HEK293 (cell line): ENCODE measurements around the gene CACUL1.
"Not testable (repeated sequence)": the region's sequence is repeated elsewhere in the genome, so short reads cannot be mapped to it uniquely, and the experiment has no call there.

Experiments used
- CTCF ChIA-PET: fragments of 350-600 bp; formaldehyde crosslinking; extraction: SDS; loops from one replicate; lab custom pipeline; 2021; ENCODE audit warnings: antibody characterized with exemption; lab: Yijun Ruan, JAX
- POLR2A ChIA-PET: fragments of 300-600 bp; formaldehyde crosslinking; extraction: SDS; loops from one replicate; lab custom pipeline; 2020; ENCODE audit warnings: antibody characterized with exemption, inconsistent platforms; lab: Yijun Ruan, JAX
- H3K27ac ChIP-seq: fragments of 200-500 bp; sonication (Bioruptor generic); 2 replicates; pipeline ENCODE4 v1.5.1; 2014; ENCODE audit warnings: low read depth, low read length, control low read depth, inconsistent platforms; ENCODE audit errors: extremely low read depth
- H3K36me3 ChIP-seq, 2 experiments: fragments of 200-500 bp in 1 of 2; sonication (Bioruptor generic) in 1 of 2; 1 replicate in 1 of 2; 2 replicates in 1 of 2; pipeline ENCODE4 v1.5.1; 2014 to 2017; ENCODE audit warnings: inconsistent platforms in 2 of 2, low read length in 2 of 2; ENCODE audit not compliant: control insufficient read depth in 2 of 2, insufficient read depth in 1 of 2
- H3K4me1 ChIP-seq: fragments of 200-500 bp; sonication (Bioruptor generic); 2 replicates; pipeline ENCODE4 v1.5.1; 2014; ENCODE audit warnings: mild to moderate bottlenecking, low read length, inconsistent platforms; ENCODE audit not compliant: control insufficient read depth, insufficient read depth
- H3K4me3 ChIP-seq: 2 replicates; pipeline ENCODE4 v1.5.1; 2011; ENCODE audit warnings: low read depth, mild to moderate bottlenecking, control low read depth, low read length, moderate library complexity
- H3K9me3 ChIP-seq: fragments of 200-500 bp; sonication (Bioruptor generic); 2 replicates; pipeline ENCODE4 v1.5.1; 2014; ENCODE audit warnings: low read depth, low read length, inconsistent platforms; ENCODE audit not compliant: control insufficient read depth, insufficient read depth
- FEZF1 ChIP-seq: fragments of 450-650 bp; formaldehyde crosslinking; IDR thresholded peaks from 2 replicates; pipeline ENCODE4 v1.5.1; 2016; ENCODE audit warnings: missing biosample characterization, missing genetic modification characterization
- GFI1B ChIP-seq: fragments of 450-650 bp; formaldehyde crosslinking; IDR thresholded peaks from 2 replicates; pipeline ENCODE4 v1.5.1; 2016; ENCODE audit warnings: missing biosample characterization, missing genetic modification characterization
- MZF1 ChIP-seq: fragments of 450-650 bp; formaldehyde crosslinking; IDR thresholded peaks from 2 replicates; pipeline ENCODE4 v1.5.1; 2017; ENCODE audit warnings: missing biosample characterization, missing genetic modification characterization, borderline replicate concordance
- OSR2 ChIP-seq: fragments of 450-650 bp; formaldehyde crosslinking; IDR thresholded peaks from 2 replicates; pipeline ENCODE4 v1.5.1; 2016; ENCODE audit warnings: missing biosample characterization, missing genetic modification characterization
- OVOL3 ChIP-seq: fragments of 450-650 bp; formaldehyde crosslinking; IDR thresholded peaks from 2 replicates; pipeline ENCODE4 v1.5.1; 2016; ENCODE audit warnings: missing biosample characterization, missing genetic modification characterization
- SP7 ChIP-seq: fragments of 450-650 bp; formaldehyde crosslinking; IDR thresholded peaks from 2 replicates; pipeline ENCODE4 v1.5.1; 2016; ENCODE audit warnings: missing biosample characterization, missing genetic modification characterization
- WT1 ChIP-seq: fragments of 450-650 bp; formaldehyde crosslinking; IDR thresholded peaks from 2 replicates; pipeline ENCODE4 v1.5.1; 2016; ENCODE audit warnings: missing biosample characterization, missing genetic modification characterization
- ZNF174 ChIP-seq: fragments of 450-650 bp; formaldehyde crosslinking; IDR thresholded peaks from 2 replicates; pipeline ENCODE4 v1.5.0; 2017; ENCODE audit warnings: missing biosample characterization, mild to moderate bottlenecking, missing genetic modification characterization
- ZNF19 ChIP-seq: fragments of 450-650 bp; formaldehyde crosslinking; IDR thresholded peaks from 2 replicates; pipeline ENCODE4; 2016; ENCODE audit warnings: missing biosample characterization, missing genetic modification characterization, low read depth
- ZNF202 ChIP-seq: fragments of 450-650 bp; formaldehyde crosslinking; IDR thresholded peaks from 2 replicates; pipeline ENCODE4 v1.5.1; 2016; ENCODE audit warnings: missing biosample characterization, missing genetic modification characterization, borderline replicate concordance
- ZNF37A ChIP-seq: fragments of 450-650 bp; IDR thresholded peaks from 2 replicates; pipeline ENCODE4 v1.5.1; 2018; ENCODE audit warnings: missing biosample characterization, missing genetic modification characterization
- ZNF501 ChIP-seq: fragments of 450-650 bp; formaldehyde crosslinking; IDR thresholded peaks from 2 replicates; pipeline ENCODE4 v1.5.1; 2016; ENCODE audit warnings: missing biosample characterization, missing genetic modification characterization
- ZNF510 ChIP-seq: fragments of 450-650 bp; formaldehyde crosslinking; IDR thresholded peaks from 2 replicates; pipeline ENCODE4 v1.5.1; 2018; ENCODE audit warnings: mild to moderate bottlenecking, missing genetic modification characterization, missing biosample characterization; ENCODE audit not compliant: insufficient replicate concordance
- ZNF560 ChIP-seq: fragments of 450-650 bp; formaldehyde crosslinking; IDR thresholded peaks from 2 replicates; pipeline ENCODE4 v1.5.1; 2017; ENCODE audit warnings: missing biosample characterization, missing genetic modification characterization, borderline replicate concordance
- ZNF600 ChIP-seq: fragments of 450-650 bp; formaldehyde crosslinking; IDR thresholded peaks from 2 replicates; pipeline ENCODE4 v1.5.1; 2016; ENCODE audit warnings: missing biosample characterization, missing genetic modification characterization
- ZNF658 ChIP-seq: fragments of 450-650 bp; formaldehyde crosslinking; IDR thresholded peaks from 2 replicates; pipeline ENCODE4; 2016; ENCODE audit warnings: missing biosample characterization, missing genetic modification characterization
- ZNF664 ChIP-seq: fragments of 450-650 bp; formaldehyde crosslinking; IDR thresholded peaks from 2 replicates; pipeline ENCODE4 v1.5.1; 2016; ENCODE audit warnings: missing biosample characterization, missing genetic modification characterization
- ZNF677 ChIP-seq: fragments of 450-650 bp; IDR thresholded peaks from 2 replicates; pipeline ENCODE4 v1.5.0; 2018; ENCODE audit warnings: missing biosample characterization, mild to moderate bottlenecking, missing genetic modification characterization, moderate library complexity
- ZNF785 ChIP-seq: fragments of 450-650 bp; formaldehyde crosslinking; IDR thresholded peaks from 2 replicates; pipeline ENCODE4 v1.5.1; 2016; ENCODE audit warnings: missing biosample characterization, missing genetic modification characterization
- ZNF843 ChIP-seq: fragments of 450-650 bp; formaldehyde crosslinking; IDR thresholded peaks from 2 replicates; pipeline ENCODE4 v1.5.1; 2016; ENCODE audit warnings: missing biosample characterization, missing genetic modification characterization
- ZSCAN30 ChIP-seq: fragments of 450-650 bp; IDR thresholded peaks from 2 replicates; pipeline ENCODE4 v1.5.1; 2018; ENCODE audit warnings: missing biosample characterization, mild to moderate bottlenecking, missing genetic modification characterization, moderate library complexity
- ZXDB ChIP-seq: fragments of 450-650 bp; formaldehyde crosslinking; IDR thresholded peaks from 2 replicates; pipeline ENCODE4 v1.5.1; 2016; ENCODE audit warnings: missing biosample characterization, missing genetic modification characterization
- TF ChIP-seq, protein P1 (sequence below): fragments of 450-650 bp; formaldehyde crosslinking; IDR thresholded peaks from 2 replicates; pipeline ENCODE4 v1.5.1; 2016; ENCODE audit warnings: missing biosample characterization, missing genetic modification characterization
- TF ChIP-seq, protein P2 (sequence below): fragments of 450-650 bp; IDR thresholded peaks from 2 replicates; pipeline ENCODE4 v1.5.1; 2018; ENCODE audit warnings: missing biosample characterization, mild to moderate bottlenecking, missing genetic modification characterization
- TF ChIP-seq, protein P3 (sequence below): fragments of 450-650 bp; formaldehyde crosslinking; IDR thresholded peaks from 2 replicates; pipeline ENCODE4 v1.5.1; 2017; ENCODE audit warnings: missing biosample characterization, missing genetic modification characterization

Gene CACUL1

DNA sequence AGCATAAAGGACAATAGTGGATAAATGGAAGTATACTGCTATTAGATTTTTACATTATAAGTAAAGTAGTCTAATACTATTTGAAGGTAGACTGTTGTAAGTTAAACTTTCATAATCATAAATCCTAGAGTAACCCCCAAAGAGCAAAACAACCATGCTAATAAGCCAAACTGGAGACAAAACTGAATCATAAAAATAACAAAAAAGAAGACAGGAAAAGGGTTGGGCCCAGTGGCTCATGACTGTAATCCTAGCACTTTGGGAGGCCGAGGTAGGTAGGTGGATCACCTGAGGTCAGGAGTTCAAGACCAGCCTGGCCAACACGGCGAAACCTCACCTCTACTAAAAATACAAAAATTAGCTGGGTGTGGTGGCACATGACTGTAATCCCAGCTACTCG, 9.7 kb downstream of the CACUL1 start:
- ChIA-PET POLR2A (interaction anchor here (0.6 kb wide), 1 partner anchor 22 kb away, joined by 7 read pairs; no protein-coding TSS in a partner anchor), CTCF (no interaction called here)
- Histone ChIP-seq H3K9me3 (no peaks in the 10 kb centered on the region), H3K36me3 (peaks cover 0 to 4% of the 10 kb centered on the region in 2 experiments; a peak in 2 of 3 replicates), H3K4me1 (peaks cover 20% of the 10 kb centered on the region), H3K4me3 (no peak overlapping the region), H3K27ac (no peak overlapping the region)
- TF ChIP-seq ZNF174 (no peak), ZNF785 (tag by site-specific recombination) (no peak), ZNF501 (tag by site-specific recombination) (no peak), ZNF677 (tag by site-specific recombination) (no peak), MZF1 (tag by site-specific recombination) (no peak), ZNF37A (no peak), FEZF1 (tag by site-specific recombination) (no peak), ZNF664 (no peak), OSR2 (no peak), ZNF19 (no peak)
- TF ChIP-seq, protein P1, sequence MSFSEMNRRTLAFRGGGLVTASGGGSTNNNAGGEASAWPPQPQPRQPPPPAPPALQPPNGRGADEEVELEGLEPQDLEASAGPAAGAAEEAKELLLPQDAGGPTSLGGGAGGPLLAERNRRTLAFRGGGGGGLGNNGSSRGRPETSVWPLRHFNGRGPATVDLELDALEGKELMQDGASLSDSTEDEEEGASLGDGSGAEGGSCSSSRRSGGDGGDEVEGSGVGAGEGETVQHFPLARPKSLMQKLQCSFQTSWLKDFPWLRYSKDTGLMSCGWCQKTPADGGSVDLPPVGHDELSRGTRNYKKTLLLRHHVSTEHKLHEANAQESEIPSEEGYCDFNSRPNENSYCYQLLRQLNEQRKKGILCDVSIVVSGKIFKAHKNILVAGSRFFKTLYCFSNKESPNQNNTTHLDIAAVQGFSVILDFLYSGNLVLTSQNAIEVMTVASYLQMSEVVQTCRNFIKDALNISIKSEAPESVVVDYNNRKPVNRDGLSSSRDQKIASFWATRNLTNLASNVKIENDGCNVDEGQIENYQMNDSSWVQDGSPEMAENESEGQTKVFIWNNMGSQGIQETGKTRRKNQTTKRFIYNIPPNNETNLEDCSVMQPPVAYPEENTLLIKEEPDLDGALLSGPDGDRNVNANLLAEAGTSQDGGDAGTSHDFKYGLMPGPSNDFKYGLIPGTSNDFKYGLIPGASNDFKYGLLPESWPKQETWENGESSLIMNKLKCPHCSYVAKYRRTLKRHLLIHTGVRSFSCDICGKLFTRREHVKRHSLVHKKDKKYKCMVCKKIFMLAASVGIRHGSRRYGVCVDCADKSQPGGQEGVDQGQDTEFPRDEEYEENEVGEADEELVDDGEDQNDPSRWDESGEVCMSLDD (tag by site-specific recombination), result no peak
- TF ChIP-seq, protein P2, sequence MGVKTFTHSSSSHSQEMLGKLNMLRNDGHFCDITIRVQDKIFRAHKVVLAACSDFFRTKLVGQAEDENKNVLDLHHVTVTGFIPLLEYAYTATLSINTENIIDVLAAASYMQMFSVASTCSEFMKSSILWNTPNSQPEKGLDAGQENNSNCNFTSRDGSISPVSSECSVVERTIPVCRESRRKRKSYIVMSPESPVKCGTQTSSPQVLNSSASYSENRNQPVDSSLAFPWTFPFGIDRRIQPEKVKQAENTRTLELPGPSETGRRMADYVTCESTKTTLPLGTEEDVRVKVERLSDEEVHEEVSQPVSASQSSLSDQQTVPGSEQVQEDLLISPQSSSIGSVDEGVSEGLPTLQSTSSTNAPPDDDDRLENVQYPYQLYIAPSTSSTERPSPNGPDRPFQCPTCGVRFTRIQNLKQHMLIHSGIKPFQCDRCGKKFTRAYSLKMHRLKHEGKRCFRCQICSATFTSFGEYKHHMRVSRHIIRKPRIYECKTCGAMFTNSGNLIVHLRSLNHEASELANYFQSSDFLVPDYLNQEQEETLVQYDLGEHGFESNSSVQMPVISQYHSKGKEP (tag by site-specific recombination), result no peak

DNA sequence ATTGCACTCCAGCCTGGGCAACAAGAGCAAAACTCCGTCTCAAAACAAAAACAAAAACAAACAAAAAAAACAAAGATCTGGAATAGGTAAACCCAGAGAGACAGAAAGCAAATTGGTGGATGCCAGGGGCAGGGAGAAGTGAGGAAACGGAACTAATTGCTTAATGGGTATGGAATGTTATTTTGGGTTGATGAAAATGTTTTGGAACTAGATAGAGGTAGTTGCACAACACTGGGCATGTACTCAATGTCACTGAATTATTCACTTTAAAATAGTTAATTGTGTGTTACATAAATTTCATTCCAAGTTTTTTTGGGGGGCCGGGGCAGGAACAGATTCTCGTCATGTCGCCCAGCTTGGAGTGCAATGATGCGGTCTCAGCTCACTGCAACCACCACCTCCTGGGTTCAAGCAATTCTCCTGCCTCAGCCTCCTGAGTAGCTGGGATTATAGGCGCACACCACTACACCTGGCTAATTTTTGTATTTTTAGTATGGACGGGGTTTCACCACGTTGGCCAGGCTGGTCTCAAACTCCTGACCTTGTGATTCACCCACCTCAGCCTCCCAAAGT, 10.3 kb downstream of the CACUL1 start:
- H3K36me3 ChIP-seq, H3K4me3 ChIP-seq, CTCF ChIA-PET, H3K9me3 ChIP-seq, H3K27ac ChIP-seq: not testable (repeated sequence)
- peak; percentile 66 for TF ChIP-seq ZNF600 (tag by site-specific recombination)
- TF ChIP-seq ZNF202, result peak; percentile 53; the same call in 1 of the 2 replicates
- POLR2A ChIA-PET, result interaction anchor here (0.6 kb wide), 1 partner anchor 22 kb away, joined by 7 read pairs; no protein-coding TSS in a partner anchor
- peaks cover 21% of the 10 kb centered on the region for H3K4me1 ChIP-seq

DNA sequence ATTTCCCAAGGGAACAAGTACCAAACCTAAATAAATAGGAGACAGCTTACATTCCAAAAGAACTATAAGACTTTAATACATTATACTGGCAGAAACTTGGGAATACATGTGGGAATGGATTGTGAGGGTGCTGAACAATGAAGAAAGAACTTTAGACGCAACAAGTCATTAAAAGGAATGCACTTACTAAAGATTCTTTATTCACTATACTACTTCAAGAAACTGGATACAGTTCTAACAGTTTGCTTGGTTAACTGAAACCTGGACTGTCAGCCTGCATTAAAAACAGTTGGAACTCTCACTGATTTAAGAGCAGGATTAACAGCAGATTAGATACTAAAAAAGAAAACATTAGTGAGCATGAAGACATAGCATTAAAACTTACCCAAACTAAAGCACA, 12.0 kb downstream of the CACUL1 start:
- CTCF ChIA-PET, result no interaction called here
- POLR2A ChIA-PET, result interaction anchor here (4.4 kb wide), 1 partner anchor 12 kb away, joined by 27 read pairs; the partner anchor contains the start of gene CACUL1
- peaks cover 28% of the 10 kb centered on the region for H3K4me1 ChIP-seq
- peak; percentile 57 for TF ChIP-seq WT1
- peak; percentile 25; the same call in 1 of the 2 replicates for TF ChIP-seq ZSCAN30 (tag by site-specific recombination)
- peak; percentile 48; the same call in 1 of the 2 replicates for TF ChIP-seq ZNF843 (tag by site-specific recombination)
- TF ChIP-seq GFI1B (tag by site-specific recombination), result 0 out of 2 replicates have a peak, but pooled peaks have one; percentile 32
- TF ChIP-seq, protein P2 (tag by site-specific recombination), result peak; percentile 42; the same call in 1 of the 2 replicates
- peak; percentile 68; the same call in 1 of the 2 replicates for TF ChIP-seq ZXDB (tag by site-specific recombination)
- TF ChIP-seq ZNF658 (tag by site-specific recombination), result no peak
- TF ChIP-seq SP7 (tag by site-specific recombination), result 0 out of 2 replicates have a peak, but pooled peaks have one; percentile 24
- TF ChIP-seq OVOL3 (tag by site-specific recombination), result peak; percentile 78; the same call in 1 of the 2 replicates
- no peak for TF ChIP-seq ZNF560 (tag by site-specific recombination)
- no peak for TF ChIP-seq ZNF37A
- peak; percentile 33 for TF ChIP-seq ZNF510 (tag by site-specific recombination)
- TF ChIP-seq, protein P3, sequence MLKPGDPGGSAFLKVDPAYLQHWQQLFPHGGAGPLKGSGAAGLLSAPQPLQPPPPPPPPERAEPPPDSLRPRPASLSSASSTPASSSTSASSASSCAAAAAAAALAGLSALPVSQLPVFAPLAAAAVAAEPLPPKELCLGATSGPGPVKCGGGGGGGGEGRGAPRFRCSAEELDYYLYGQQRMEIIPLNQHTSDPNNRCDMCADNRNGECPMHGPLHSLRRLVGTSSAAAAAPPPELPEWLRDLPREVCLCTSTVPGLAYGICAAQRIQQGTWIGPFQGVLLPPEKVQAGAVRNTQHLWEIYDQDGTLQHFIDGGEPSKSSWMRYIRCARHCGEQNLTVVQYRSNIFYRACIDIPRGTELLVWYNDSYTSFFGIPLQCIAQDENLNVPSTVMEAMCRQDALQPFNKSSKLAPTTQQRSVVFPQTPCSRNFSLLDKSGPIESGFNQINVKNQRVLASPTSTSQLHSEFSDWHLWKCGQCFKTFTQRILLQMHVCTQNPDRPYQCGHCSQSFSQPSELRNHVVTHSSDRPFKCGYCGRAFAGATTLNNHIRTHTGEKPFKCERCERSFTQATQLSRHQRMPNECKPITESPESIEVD, result peak; percentile 96

More for the DNA sequence above, 12.0 kb downstream of the CACUL1 start:
- no peaks in the 10 kb centered on the region for H3K9me3 ChIP-seq
- no peak overlapping the region for H3K27ac ChIP-seq
- H3K36me3 ChIP-seq, result no peaks in the 10 kb centered on the region; a peak in 1 of 3 replicates
- H3K4me3 ChIP-seq, result no peak overlapping the region
